HFFc6 (cell line): ENCODE results near the gene ERBB2. TPM values are rescaled to one million over a fixed set of nuclear protein-coding genes. Genes with fewer than 3 reads are reported as not detected.

Experiments used
- DNase-seq: peaks from one replicate; pipeline ENCODE4 v3.0.0-alpha.2; 2018
- H3K27ac Mint-ChIP-seq: 2 replicates; pipeline ENCODE4 v1.8.0; 2020; ENCODE audit warnings: mild to moderate bottlenecking, mixed read lengths
- H3K27me3 Mint-ChIP-seq: 2 replicates; pipeline ENCODE4 v1.8.0; 2021; ENCODE audit warnings: mild to moderate bottlenecking, moderate library complexity, mixed read lengths; ENCODE audit not compliant: insufficient read depth
- H3K36me3 Mint-ChIP-seq: 2 replicates; pipeline ENCODE4 v1.8.0; 2021; ENCODE audit warnings: low read depth, mixed read lengths
- H3K4me1 Mint-ChIP-seq: 2 replicates; pipeline ENCODE4 v1.8.0; 2020; ENCODE audit warnings: low read depth, mixed read lengths
- H3K4me3 Mint-ChIP-seq: 2 replicates; pipeline ENCODE4 v1.8.0; 2020; ENCODE audit warnings: mild to moderate bottlenecking, moderate library complexity, mixed read lengths
- H3K9me3 Mint-ChIP-seq: 2 replicates; pipeline ENCODE4 v1.8.0; 2020; ENCODE audit warnings: mild to moderate bottlenecking, mixed read lengths
- CTCF ChIP-seq: fragments of 200-600 bp; sonication (generic); IDR thresholded peaks from 2 replicates; pipeline ENCODE4 v1.5.0; 2021; ENCODE audit warnings: antibody characterized with exemption, mild to moderate bottlenecking
- total RNA-seq, 6 experiments: library from RNA; stranded (reverse); fragmentation: NEBNext Ultra II Directional; extraction: Animal tissue kit (Norgen Biotek cat#: 25700); gene quantifications; 2 replicates in 1 of 6; 3 replicates in 5 of 6; pipeline ENCODE4 v1.2.3, GENCODE V29; 2021

The ERBB2 gene
- total RNA-seq, 6 experiments from 2014 or later = 51.9 to 67.2 (median 61.0) TPM

GRCh38 chr17:39737760-39738567, 38.1 kb downstream of the ERBB2 start, which contains the start of gene GRB7:
TSS of gene GRB7 (plus strand) at chr17:39737938. CDS start at chr17:39742302, 4,364 bp downstream.
- peaks cover 7% of the 10 kb centered on the region for H3K27me3 Mint-ChIP-seq
- H3K4me1 Mint-ChIP-seq = peaks cover 37% of the 10 kb centered on the region
- H3K4me3 Mint-ChIP-seq = peak within 1 kb of the TSS; percentile 67
- no peak within 1 kb of the TSS for H3K27ac Mint-ChIP-seq
- DNase-seq = no peak
- no peaks in the 10 kb centered on the region for H3K36me3 Mint-ChIP-seq
- H3K9me3 Mint-ChIP-seq = no peaks in the 10 kb centered on the region
- TF ChIP-seq CTCF = no peak

GRCh38 chr17:39738568-39738901, 38.7 kb downstream of the ERBB2 start:
- H3K36me3 Mint-ChIP-seq = no peaks in the 10 kb centered on the region
- peaks cover 37% of the 10 kb centered on the region for H3K4me1 Mint-ChIP-seq
- H3K27ac Mint-ChIP-seq = no peak overlapping the region
- H3K27me3 Mint-ChIP-seq = peaks cover 11% of the 10 kb centered on the region
- peak overlapping the region; percentile 67 for H3K4me3 Mint-ChIP-seq
- no peaks in the 10 kb centered on the region for H3K9me3 Mint-ChIP-seq
- no peak for DNase-seq
- no peak for TF ChIP-seq CTCF

GRCh38 chr17:39738983-39739884, 39.4 kb downstream of the ERBB2 start:
- no peak for TF ChIP-seq CTCF
- DNase-seq = peak; percentile 27
- Mint-ChIP-seq H3K4me1 (peaks cover 37% of the 10 kb centered on the region), H3K27ac (no peak overlapping the region), H3K36me3 (no peaks in the 10 kb centered on the region), H3K27me3 (peaks cover 12% of the 10 kb centered on the region), H3K9me3 (no peaks in the 10 kb centered on the region), H3K4me3 (peak overlapping the region; percentile 67)

GRCh38 chr17:39739885-39740356, 40.1 kb downstream of the ERBB2 start:
- peak overlapping the region; percentile 29; the same call in 1 of the 2 replicates for H3K27ac Mint-ChIP-seq
- H3K36me3 Mint-ChIP-seq = no peaks in the 10 kb centered on the region
- TF ChIP-seq CTCF = no peak
- H3K4me1 Mint-ChIP-seq = peaks cover 37% of the 10 kb centered on the region
- peak overlapping the region; percentile 41 for H3K4me3 Mint-ChIP-seq
- DNase-seq = no peak
- no peaks in the 10 kb centered on the region for H3K9me3 Mint-ChIP-seq
- peaks cover 15% of the 10 kb centered on the region for H3K27me3 Mint-ChIP-seq

GRCh38 chr17:39740357-39741111, 40.7 kb downstream of the ERBB2 start:
- Mint-ChIP-seq H3K27ac (peak overlapping the region; percentile 29), H3K4me3 (peak overlapping the region; percentile 41; the same call in 1 of the 2 replicates), H3K27me3 (peaks cover 14% of the 10 kb centered on the region), H3K4me1 (peaks cover 37% of the 10 kb centered on the region), H3K36me3 (no peaks in the 10 kb centered on the region), H3K9me3 (no peaks in the 10 kb centered on the region)
- no peak for TF ChIP-seq CTCF
- peak; percentile 35 for DNase-seq
